HG03025 (cell line): ENCODE measurements around the gene MAP2K5.

ENCODE experiments used
- ATAC-seq: cut with Tn5 transposase; IDR thresholded peaks from one replicate; pipeline ENCODE4 v1.9.1; 2021; ENCODE audit warnings: mild to moderate bottlenecking, moderate library complexity; ENCODE audit not compliant: unreplicated experiment, low FRiP score

The MAP2K5 gene

GRCh38 chr15:67796196-67797127 lies 254.0 kb downstream of the MAP2K5 start:
- ATAC-seq = no peak

GRCh38 chr15:67799801-67800205 lies 257.3 kb downstream of the MAP2K5 start:
- no peak for ATAC-seq

- no peak for ATAC-seq
Observed at GRCh38 chr15:67801142-67801541, 258.6 kb downstream of the MAP2K5 start.

- ATAC-seq = no peak
Observed at GRCh38 chr15:67801926-67802914, 259.7 kb downstream of the MAP2K5 start.

GRCh38 chr15:67803299-67803698 lies 260.8 kb downstream of the MAP2K5 start:
- ATAC-seq = no peak

- ATAC-seq = no peak
Observed at GRCh38 chr15:67803996-67804843, 261.7 kb downstream of the MAP2K5 start.

- ATAC-seq = no peak
Observed at GRCh38 chr15:67805008-67805665, 262.6 kb downstream of the MAP2K5 start.

- ATAC-seq = no peak
Observed at GRCh38 chr15:67805666-67806516, 263.4 kb downstream of the MAP2K5 start.

- ATAC-seq = no peak
Observed at GRCh38 chr15:67806536-67806935, 264.0 kb downstream of the MAP2K5 start.

- ATAC-seq = no peak
Observed at GRCh38 chr15:67807141-67807540, 264.6 kb downstream of the MAP2K5 start.

GRCh38 chr15:67807836-67808235 lies 265.3 kb downstream of the MAP2K5 start:
- ATAC-seq = no peak

GRCh38 chr15:67808821-67809220 lies 266.3 kb downstream of the MAP2K5 start:
- no peak for ATAC-seq

GRCh38 chr15:67809441-67809840 lies 266.9 kb downstream of the MAP2K5 start:
- no peak for ATAC-seq

- ATAC-seq = no peak
Observed at GRCh38 chr15:67809866-67810265, 267.4 kb downstream of the MAP2K5 start.

- no peak for ATAC-seq
Observed at GRCh38 chr15:67812241-67812644, 269.7 kb downstream of the MAP2K5 start.

- ATAC-seq = no peak
Observed at GRCh38 chr15:67813104-67813634, 270.7 kb downstream of the MAP2K5 start.

- no peak for ATAC-seq
Observed at GRCh38 chr15:67815036-67815592, 272.6 kb downstream of the MAP2K5 start.

GRCh38 chr15:67816668-67817067 lies 274.2 kb downstream of the MAP2K5 start:
- ATAC-seq = no peak
